T1000 (cell line): ENCODE data around the gene S100A6.
"Not testable (repeated sequence)": the region's sequence is repeated elsewhere in the genome, so short reads cannot be mapped to it uniquely, and the experiment has no call there.

Experiments used
- DNase-seq: peaks from one replicate; lab custom pipeline; 2025; ENCODE audit warnings: mixed read lengths; lab: John Stamatoyannopoulos, UW

The S100A6 gene

GRCh38 chr1:153535242-153536011, at the start of gene S100A6:
TSS of gene S100A6 (minus strand) at chr1:153535991. CDS start at chr1:153535339, 652 bp downstream.
- DNase-seq = no peak

- no peak for DNase-seq
Measured at GRCh38 chr1:153585006-153585405, 49.2 kb upstream of the S100A6 start.

- no peak for DNase-seq
Measured at GRCh38 chr1:153583976-153584375, 48.2 kb upstream of the S100A6 start.

GRCh38 chr1:153583514-153583913, 47.7 kb upstream of the S100A6 start:
- DNase-seq = not testable (repeated sequence)

- not testable (repeated sequence) for DNase-seq
Measured at GRCh38 chr1:153582836-153583235, 47.0 kb upstream of the S100A6 start.

GRCh38 chr1:153578936-153579335, 43.1 kb upstream of the S100A6 start:
- DNase-seq = no peak

- no peak for DNase-seq
Measured at GRCh38 chr1:153578490-153578889, 42.7 kb upstream of the S100A6 start.

- DNase-seq = no peak
Measured at GRCh38 chr1:153577624-153578051, 41.8 kb upstream of the S100A6 start.

- DNase-seq = no peak
Measured at GRCh38 chr1:153577138-153577537, 41.3 kb upstream of the S100A6 start.

GRCh38 chr1:153575497-153575896, 39.7 kb upstream of the S100A6 start:
- DNase-seq = not testable (repeated sequence)

GRCh38 chr1:153575081-153575491, 39.3 kb upstream of the S100A6 start:
- DNase-seq = not testable (repeated sequence)

GRCh38 chr1:153573351-153573750, 37.6 kb upstream of the S100A6 start:
- no peak for DNase-seq

- DNase-seq = peak; percentile 65
Measured at GRCh38 chr1:153572569-153573015, 36.8 kb upstream of the S100A6 start.

- DNase-seq = no peak
Measured at GRCh38 chr1:153571706-153572105, 35.9 kb upstream of the S100A6 start.

GRCh38 chr1:153570874-153571273, 35.1 kb upstream of the S100A6 start:
- no peak for DNase-seq

- no peak for DNase-seq
Measured at GRCh38 chr1:153569465-153569864, 33.7 kb upstream of the S100A6 start.

GRCh38 chr1:153568367-153569099, 32.7 kb upstream of the S100A6 start:
- DNase-seq = peak; percentile 87

- DNase-seq = peak; percentile 12
Measured at GRCh38 chr1:153567621-153568366, 32.0 kb upstream of the S100A6 start.

GRCh38 chr1:153566414-153567371, 30.9 kb upstream of the S100A6 start:
- DNase-seq = peak; percentile 93

GRCh38 chr1:153565529-153566374, 30.0 kb upstream of the S100A6 start, which contains the start of gene S100A2:
TSS of gene S100A2 (minus strand) at chr1:153565844. CDS start at chr1:153563877, 1,967 bp downstream.
- DNase-seq = peak; percentile 43
